Measurements from ENCODE around the gene HABP4.

The HABP4 gene

GRCh38 chr9:96448546-96449170, 1.3 kb upstream of the HABP4 start:
- no peak for DNase-seq (ENCODE audit: low read depth)
- H3K4me3 ChIP-seq (ENCODE audit: low read length): no peak overlapping the region
- TF ChIP-seq, protein P1, sequence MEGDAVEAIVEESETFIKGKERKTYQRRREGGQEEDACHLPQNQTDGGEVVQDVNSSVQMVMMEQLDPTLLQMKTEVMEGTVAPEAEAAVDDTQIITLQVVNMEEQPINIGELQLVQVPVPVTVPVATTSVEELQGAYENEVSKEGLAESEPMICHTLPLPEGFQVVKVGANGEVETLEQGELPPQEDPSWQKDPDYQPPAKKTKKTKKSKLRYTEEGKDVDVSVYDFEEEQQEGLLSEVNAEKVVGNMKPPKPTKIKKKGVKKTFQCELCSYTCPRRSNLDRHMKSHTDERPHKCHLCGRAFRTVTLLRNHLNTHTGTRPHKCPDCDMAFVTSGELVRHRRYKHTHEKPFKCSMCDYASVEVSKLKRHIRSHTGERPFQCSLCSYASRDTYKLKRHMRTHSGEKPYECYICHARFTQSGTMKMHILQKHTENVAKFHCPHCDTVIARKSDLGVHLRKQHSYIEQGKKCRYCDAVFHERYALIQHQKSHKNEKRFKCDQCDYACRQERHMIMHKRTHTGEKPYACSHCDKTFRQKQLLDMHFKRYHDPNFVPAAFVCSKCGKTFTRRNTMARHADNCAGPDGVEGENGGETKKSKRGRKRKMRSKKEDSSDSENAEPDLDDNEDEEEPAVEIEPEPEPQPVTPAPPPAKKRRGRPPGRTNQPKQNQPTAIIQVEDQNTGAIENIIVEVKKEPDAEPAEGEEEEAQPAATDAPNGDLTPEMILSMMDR (IDR thresholded peaks at IDR 0.05; ENCODE audit: insufficient read depth, low read depth, low read length, missing control alignments): no peak

DNA sequence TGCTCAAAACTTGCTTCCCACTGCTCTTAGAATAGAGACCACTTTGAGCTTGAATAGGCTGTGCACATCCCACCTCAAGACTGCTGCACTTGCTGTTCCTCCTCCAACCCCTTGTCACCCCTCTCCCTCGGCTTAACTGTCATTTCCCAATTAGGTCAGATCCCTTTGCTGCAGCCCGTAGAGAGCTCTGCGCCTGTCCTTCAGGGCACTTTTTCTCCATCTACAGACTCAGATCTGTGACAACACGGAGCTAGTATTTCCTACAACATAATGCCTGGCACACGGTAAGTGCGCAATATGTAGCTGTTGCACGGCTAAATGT, 485 bp upstream of the HABP4 start:
- no peak for DNase-seq (ENCODE audit: low read depth)
- H3K4me3 ChIP-seq (ENCODE audit: low read length): peak overlapping the region; percentile 55
- TF ChIP-seq, protein P1 (IDR thresholded peaks at IDR 0.05; ENCODE audit: insufficient read depth, low read depth, low read length, missing control alignments): no peak

GRCh38 chr9:96450613-96451528, 902 bp downstream of the HABP4 start:
- peak; percentile 34 for DNase-seq (ENCODE audit: low read depth)
- peak overlapping the region; percentile 60 for H3K4me3 ChIP-seq (ENCODE audit: low read length)

DNA sequence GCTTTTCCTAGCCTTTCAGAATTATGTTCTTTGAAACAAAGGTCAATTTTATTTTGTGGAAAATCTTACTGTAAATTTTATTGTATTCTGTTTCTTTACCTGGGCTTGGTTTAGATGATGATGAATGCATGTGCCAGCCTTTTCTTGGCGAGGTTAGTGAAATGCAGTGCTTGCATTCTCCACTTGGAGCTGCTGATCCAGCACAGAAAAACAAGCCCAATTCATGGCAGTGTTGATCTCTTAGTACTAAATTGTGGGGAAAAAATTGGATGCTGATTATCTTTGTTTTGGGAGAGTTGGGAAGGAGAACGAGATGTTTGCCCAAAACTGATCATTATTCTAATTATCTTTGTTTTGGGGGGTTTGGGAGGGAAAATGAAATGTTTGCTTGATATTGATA, 3.7 kb downstream of the HABP4 start:
- no peak overlapping the region for H3K4me3 ChIP-seq (ENCODE audit: low read length)
- peak; percentile 55 for DNase-seq (ENCODE audit: low read depth)
- TF ChIP-seq, protein P1 (IDR thresholded peaks at IDR 0.05; ENCODE audit: insufficient read depth, low read depth, low read length, missing control alignments): peak; percentile 73

More at GRCh38 chr9:96450613-96451528, 902 bp downstream of the HABP4 start:
- TF ChIP-seq, protein P1 (IDR thresholded peaks at IDR 0.05; ENCODE audit: insufficient read depth, low read depth, low read length, missing control alignments): no peak

- TF ChIP-seq, protein P1 (IDR thresholded peaks at IDR 0.05; ENCODE audit: insufficient read depth, low read depth, low read length, missing control alignments): no peak
- no peak for DNase-seq (ENCODE audit: low read depth)
- no peak overlapping the region for H3K4me3 ChIP-seq (ENCODE audit: low read length)
Measured at GRCh38 chr9:96457266-96457665, 7.3 kb downstream of the HABP4 start.

DNA sequence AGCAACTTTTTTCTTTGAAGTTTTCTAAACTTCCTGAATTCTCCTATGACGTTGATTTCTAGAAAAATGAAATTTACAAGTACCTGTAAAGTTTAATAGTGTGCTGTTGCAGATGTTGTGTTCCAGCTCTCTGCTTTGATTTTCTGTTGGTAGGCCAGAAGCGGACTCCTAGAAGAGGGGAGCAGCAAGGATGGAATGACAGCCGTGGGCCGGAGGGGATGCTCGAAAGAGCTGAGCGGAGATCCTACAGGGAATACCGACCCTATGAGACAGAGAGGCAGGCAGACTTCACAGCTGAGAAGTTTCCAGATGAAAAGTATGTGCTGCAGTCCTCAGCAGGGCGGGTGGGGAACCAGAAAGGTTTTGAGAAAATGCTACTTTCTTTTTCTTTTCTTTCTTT, 8.3 kb downstream of the HABP4 start:
- no peak overlapping the region for H3K4me3 ChIP-seq (ENCODE audit: low read length)
- no peak for DNase-seq (ENCODE audit: low read depth)
- TF ChIP-seq, protein P1 (IDR thresholded peaks at IDR 0.05; ENCODE audit: insufficient read depth, low read depth, low read length, missing control alignments): no peak
